NCI-H82 (cell line): ENCODE data around the gene ZNF212.
"Not testable (repeated sequence)": the region's sequence is repeated elsewhere in the genome, so short reads cannot be mapped to it uniquely, and the experiment has no call there.

Experiments
- DNase-seq: peaks from one replicate; lab custom pipeline; 2025; lab: John Stamatoyannopoulos, UW

ZNF212 gene

DNA sequence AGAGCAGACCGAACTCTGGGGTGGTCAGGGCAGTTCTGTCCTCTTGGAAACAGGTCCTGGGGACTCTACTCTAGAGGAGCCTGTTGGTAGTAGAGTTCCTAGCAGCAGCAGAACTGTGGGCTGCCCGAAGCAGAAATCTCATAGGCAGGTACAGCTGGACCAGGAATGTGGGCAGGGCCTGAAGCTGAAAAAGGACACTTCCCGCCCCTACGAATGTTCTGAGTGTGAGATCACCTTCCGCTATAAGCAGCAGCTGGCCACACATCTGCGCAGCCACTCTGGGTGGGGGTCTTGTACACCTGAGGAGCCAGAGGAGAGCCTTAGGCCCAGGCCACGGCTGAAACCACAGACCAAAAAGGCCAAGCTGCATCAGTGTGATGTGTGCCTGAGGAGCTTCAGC lies 14.2 kb downstream of the ZNF212 start:
- DNase-seq = no peak

DNA sequence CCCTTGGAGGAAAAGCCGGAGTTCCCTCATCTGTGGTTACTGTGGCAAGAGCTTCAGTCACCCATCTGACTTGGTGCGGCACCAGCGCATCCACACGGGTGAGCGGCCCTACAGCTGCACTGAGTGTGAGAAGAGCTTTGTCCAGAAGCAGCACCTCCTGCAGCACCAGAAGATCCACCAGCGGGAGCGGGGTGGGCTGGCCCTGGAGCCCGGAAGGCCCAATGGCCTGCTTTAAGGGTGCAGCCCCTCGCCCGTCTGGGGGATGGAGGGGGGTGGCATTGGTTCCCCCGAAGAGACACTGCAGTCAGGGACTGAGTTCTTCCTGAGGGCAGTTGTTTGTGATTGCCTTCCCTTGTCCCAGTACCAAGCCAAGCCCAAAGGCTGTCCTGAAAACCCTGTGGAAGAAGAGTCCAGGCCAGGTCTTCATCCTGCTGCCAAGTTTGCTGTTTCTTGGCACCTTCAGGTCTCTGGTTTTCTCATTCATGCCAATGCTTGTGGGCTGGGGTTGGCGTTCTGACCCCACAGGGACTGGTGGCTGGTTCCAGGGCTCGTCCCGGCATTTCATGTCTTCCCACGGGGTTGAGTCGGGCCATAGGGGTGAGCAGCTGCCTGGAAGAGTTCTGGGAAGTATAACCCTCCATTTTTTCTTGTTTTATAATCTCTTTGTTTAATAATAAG lies 14.9 kb downstream of the ZNF212 start:
- DNase-seq = no peak

DNA sequence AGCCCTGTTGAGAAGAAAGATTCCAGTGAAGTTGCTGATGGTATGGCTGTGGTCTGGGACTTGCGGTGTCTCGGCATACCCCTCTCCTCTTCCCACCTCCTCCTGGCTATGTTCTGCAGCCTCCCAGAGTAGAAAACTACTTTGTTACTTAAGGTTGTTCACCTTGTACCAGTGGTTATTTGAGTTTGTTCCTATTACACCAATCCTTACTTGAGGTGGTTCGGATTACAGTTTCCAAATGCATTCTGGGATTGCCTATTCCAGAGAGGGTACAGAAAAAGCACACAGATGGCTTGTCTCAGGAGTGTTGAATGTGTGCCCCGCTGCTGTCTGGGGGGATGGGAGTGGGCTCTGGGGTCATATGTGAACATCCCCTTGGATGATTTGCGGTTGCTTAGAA lies 15.7 kb downstream of the ZNF212 start:
- no peak for DNase-seq

DNA sequence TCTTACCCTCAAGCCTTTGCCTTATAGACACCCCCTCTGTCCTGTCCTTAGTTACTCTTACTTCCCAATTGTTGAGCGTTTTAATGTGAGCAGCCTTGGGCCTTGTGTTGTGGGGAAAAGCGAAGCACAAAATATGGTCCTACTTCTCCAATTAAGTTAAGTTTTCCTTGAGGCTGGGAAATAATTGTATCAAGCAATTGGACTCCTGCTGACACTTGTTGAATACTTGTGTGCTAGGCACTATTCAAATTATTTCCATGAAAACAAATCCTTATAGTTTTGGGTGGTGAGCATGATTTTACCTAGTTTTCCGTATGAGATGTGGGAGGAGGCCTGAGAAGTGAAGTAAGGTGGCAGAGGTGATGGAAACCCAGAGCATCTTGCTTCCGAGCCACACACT lies 17.1 kb downstream of the ZNF212 start:
- DNase-seq = no peak

DNA sequence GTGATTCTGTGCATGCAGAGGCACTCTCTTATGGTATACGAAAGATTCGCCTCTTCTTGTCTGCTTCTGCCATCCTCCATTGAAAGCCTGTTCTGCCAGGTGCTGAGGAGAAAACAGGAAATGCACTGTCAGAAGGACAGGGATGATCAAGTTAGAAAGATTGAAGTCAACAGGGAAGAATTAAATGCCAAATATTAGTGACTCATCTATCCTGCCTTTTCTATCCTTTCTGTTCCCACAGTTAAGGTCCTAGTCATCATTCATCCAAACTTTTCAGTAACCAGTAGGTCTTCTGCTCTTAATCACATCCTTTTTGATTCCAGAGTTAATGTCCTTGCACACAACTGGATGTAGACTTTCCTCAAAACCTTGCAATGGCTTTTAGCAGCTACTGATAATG lies 17.7 kb downstream of the ZNF212 start:
- DNase-seq = no peak

DNA sequence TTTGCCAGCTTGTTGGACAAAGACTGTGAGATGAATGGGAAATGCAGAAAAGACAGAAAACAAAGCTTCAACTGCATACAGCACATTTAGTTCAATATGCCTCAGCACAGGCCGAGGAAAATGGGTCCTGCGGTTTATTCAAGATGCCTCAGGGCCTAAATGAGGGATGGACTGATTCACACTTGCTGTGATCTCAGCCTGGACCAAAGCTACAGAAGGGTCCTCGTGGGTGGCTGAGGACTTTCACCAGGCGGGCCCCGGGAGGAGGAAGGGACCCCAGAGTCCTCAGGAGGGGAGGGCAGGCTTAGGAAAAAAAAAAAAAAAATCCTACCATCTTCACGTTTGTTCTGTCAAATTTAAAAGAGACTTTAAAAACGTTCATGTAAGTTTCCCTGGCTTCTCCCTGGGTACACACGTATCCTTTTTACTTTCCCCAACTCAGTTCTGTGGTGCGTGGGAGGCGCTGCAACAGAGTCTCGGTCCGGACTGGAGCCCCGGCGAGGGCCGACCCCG lies 21.9 kb downstream of the ZNF212 start:
- DNase-seq = peak; percentile 24

DNA sequence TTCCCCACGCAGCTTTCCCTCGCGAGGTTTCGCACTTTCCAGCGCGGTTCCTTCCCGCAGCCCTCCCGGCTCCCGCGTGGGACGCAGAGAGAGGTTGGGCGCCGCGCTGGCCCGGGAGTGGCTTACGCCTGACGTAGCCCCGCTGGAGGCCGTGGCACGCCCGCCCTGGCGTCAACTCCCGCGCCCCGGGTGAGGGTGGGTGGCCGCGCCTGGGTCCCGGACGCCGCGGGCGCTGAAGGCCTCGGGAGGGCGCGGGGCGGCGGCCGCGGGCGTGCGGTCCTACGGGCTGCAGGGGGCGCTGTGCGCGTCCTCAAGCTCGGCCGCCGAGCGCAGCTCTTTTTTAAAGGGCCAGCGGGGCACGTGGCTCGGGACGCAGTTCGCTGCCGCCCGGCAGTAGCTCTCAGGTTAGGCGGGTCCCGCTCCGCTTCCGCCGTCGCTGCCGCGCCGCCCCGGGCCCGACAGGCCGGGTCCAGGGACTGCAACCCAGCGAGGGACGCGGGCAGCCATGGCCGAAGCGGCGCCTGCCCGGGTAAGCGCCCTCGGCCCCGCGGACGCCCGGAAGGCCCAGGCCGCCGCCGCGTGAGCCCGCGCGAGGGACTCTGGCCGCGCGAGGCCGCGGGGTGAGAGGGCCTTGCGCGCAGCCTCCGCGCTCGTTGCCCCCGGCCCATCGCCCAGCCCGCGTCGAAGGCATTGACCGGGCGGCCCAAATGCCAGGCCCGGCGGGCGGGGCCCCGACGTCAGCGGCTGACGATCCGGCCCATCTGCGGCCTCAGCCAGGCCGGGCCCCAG lies 22.6 kb downstream of the ZNF212 start, which contains the start of gene ZNF783:
Gene ZNF783 (plus strand): TSS at position 368 of the 789 bp plus-strand sequence. CDS start 138 bp downstream, at position 506.
- peak; percentile 88 for DNase-seq

DNA sequence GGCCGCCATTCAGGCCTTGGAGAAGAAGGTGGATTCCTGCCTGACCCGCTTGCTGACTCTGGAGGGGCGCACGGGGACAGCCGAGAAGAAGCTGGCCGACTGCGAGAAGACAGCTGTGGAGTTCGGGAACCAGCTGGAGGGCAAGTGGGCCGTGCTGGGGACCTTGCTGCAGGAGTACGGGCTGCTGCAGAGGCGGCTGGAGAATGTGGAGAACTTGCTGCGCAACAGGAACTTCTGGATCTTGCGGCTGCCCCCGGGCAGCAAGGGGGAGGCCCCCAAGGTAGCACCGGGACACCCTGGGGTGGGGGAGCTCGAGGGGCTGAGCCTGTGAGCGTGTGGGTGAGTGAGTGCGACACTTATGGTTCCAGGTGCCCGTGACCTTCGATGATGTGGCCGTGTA lies 27.0 kb downstream of the ZNF212 start:
- no peak for DNase-seq

DNA sequence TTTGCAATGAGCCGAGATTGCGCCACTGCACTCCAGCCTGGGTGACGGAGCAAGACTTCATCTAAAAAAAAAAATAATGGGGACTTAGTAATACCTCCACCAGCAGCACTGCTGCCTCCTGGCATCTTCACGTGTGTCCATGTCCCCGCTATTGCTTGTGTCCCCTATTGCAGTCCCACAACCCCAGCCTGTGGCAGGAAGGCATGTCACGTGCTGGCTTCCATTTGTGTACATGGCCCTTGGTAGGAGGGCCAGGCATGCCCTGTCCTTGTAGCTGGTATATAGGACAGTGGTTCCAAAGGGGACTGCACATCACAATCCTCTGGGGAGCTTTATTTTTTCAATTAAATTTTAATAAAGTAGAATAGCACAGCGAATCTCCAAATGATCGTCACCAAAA lies 28.3 kb downstream of the ZNF212 start:
- DNase-seq = no peak

DNA sequence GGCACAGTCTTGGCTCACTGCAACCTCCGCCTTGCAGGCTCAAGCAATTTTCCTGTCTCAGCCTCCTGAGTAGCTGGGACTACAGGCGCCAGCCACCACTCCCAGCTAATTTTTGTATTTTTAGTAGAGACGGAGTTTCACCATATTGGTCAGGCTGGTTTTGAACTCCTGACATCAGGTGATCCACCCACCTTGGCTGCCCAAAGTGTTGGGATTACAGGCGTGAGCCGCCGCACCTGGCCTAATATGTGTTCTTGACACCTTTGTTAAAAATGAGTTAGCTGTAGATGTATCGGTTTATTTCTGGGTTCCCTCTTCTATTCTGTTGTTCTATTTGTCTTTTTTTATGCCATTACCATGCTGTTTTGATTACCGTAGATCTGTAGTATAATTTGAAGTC lies 35.0 kb downstream of the ZNF212 start:
- not testable (repeated sequence) for DNase-seq

DNA sequence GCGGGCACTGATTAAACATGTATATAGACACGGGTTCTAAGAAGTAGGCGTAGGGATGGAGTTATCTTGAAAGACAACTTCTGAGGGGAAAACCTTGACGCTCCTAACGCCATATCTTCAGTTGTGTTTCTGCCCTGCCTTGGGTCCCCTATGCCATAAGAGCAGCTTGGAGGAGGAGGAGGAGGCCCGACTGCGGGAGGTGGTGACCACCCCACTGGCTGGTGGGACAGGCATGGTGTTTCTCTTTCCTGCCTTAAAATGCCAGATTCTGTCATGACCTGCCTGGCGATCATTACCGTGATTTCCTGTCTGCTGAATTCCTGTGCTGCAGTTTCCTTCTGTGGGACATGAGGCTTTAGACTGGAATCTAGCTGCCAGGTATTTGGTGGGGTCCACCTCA lies 38.4 kb downstream of the ZNF212 start:
- no peak for DNase-seq

DNA sequence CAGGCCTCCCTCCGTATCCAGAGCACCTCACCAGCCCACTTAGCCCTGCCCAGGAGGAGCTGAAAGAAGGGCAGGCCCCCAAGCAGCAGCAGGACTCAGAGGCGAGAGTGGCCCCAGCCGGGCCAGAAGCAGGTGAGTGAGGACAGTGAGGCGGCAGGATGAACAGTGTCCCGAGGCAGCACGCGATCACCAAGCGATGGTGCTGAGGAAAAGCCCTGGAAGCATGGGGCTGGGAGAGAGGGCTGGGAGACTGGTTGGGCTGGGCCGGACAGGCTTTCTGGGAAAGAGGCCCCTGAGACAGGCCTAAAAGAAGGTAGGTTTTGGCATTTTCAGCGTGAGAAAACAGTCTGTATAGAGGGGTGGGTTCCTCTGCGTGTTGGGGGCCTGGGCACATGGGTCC lies 38.9 kb downstream of the ZNF212 start:
- DNase-seq = no peak

DNA sequence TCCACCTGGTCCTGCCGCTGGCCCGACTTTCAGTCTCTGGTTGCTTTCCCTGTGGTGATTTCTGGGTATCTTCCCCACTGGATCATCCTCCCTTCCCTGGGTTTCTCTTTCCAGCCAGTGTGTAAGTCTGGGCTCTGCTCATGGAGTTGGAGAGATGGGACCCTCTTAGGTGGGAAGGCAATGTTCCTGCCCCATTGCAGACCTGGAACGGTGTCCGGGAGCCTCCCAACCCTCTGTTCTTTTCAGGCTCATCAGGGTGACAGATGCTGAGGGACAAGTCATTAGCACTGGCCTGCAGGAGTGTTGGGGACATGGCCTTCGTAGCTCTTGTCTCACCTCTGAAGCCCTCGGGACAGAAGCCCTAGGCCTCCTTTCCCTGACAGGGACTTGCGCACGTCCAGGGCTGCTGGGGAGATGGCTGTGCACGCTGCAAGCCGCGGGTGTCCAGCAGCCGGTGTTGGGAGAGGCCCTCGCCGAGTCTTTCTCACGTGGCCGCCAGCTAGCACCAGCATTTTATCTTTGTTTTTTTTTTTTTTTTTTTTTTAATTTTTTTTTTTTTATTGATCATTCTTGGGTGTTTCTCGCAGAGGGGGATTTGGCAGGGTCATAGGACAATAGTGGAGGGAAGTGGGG lies 39.8 kb downstream of the ZNF212 start:
- no peak for DNase-seq

DNA sequence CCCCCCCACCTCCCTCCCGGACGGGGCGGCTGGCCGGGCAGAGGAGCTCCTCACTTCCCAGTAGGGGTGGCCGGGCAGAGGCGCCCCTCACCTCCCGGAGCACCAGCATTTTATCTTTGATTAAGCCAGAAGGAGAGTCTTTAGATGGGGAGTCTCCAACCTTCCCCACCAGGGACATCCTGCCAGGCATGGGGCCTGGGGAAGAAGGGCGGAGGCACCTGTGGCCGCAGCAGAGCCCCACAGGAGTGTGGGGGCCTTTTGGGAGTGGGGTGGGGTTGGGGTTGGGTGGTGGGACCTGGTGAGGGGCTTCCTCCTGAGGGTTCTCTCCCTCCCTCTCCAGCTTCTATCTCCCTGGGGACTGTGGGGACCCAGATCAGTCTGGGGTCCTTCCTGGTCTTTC lies 40.7 kb downstream of the ZNF212 start:
- DNase-seq = no peak

DNA sequence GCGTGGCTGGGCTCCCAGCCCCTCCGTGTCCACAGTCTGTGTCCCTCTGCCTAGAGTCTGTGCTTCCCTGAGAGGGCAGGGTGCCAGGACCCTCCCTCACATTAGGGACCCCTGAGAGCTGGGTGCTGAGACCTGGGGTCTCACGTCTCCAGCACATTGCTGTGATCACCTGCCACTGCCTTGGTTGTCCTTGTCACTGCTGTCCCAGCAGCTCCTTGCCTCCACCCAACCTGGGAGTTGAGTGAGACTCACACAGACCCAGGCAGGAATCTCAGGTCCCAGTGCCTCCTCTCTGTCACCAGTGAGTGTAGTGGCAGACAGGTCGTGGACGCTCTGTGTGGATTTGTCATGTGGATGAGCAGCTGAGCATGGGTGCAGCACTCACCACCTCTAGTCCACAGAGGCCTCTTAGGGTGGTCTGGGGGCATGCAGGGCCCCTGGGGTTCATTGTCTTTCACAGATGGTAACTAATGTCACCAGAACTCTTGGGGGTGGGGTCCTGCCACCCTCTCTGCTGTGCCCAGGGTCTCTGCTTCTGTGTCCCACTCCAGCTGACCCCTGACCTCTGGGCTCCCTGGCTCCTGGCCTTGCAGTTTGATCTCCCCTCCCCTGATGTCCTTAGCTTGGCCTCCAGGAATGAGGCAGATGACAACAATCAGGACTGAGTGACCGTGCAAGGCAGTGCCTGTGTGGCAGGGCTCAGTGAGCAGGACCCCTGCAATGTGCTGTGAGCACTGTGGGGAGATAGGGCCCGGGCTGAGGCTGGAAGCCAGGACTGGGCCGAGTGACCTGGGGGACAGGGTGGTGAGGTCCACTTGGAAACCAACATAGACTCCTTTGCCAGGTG lies 41.4 kb downstream of the ZNF212 start:
- no peak for DNase-seq

DNA sequence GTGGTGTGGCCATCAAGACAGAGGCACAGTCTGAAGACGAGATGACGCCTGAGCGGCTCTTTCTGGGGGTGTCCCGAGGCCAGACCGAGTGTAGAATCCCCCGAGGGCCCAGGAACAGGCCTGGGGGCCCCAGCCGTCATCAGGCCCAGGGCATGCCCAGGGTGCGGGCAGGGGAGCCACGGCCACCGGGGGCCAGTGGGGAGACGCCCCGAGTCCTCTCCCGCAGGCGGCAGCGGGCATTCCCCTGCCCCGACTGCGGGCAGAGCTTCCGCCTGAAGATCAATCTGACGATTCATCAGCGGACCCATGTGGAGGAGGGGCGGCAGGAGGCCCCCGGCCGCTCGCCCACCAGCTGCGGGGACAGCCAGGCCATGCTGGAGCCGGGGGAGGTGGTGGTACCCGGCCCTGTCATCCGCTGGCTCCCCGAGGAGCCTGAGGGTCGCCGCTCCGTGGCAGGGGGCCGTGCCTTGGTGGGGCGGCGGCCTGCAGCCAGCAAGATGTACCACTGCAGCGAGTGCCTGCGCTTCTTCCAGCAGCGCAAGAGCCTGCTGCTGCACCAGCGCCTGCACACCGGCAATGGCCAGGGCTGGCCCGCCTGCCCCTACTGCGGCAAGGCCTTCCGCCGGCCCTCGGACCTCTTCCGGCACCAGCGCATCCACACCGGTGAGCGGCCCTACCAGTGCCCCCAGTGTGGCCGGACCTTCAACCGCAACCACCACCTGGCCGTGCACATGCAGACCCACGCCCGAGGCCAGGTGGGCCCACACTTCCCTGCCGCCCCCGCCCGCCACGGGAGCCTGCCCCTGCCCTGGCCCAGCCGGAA lies 42.3 kb downstream of the ZNF212 start:
- DNase-seq = no peak

DNA sequence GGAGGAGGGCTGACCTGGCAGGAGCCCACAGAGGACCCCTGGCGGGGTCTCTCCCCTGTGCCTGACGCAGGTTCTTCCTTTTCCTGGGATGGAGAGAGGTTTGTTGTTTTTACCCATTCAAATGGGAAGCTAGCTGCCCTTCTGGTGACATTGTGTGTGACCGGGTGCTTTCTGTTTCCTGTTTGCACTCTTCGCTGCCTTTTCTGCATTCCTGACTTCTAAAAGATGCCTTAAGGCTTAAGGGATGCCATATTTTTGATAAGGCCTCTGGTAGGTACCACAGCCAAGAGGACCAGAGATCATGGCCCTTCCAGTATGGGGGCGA lies 42.8 kb downstream of the ZNF212 start:
- no peak for DNase-seq

DNA sequence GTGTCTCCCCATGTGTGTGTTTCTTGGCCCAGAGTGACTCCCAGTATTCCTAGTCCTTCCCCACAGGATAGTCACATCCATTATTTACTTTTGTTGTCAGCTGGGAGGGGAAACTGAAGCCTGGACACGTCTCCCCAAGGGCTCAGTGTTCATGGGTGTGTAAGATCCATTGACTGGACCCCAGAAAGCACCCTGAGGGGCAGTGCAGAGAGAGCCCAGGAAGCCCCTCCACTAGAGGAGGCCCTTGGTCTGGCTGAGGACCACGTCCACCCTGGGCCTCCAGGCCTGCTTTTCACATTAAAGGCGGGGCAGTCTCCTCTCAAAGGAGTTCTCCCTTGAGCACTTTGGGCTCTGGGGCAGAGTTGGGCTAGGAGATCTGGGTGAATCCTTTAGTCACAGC lies 43.9 kb downstream of the ZNF212 start:
- no peak for DNase-seq

DNA sequence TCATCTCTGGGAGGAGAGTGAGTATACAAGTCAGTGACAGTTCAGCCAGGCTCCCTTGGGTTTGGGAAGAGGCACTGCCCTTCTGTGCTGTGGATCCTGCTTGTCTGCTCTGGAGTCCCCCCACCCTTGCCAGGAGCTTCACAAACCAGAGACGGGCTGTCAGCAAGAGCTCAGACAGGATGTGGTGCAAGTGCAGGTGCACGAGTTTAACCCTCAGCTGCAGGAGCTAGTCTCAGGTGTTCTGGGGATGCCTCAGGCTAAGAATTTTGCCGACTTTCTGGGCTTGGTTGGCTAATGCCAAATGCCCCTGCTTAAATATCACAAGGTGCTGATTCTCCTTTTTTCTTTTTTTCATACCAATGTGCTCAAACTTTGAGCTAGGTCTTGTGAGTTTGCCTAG lies 44.9 kb downstream of the ZNF212 start:
- no peak for DNase-seq

DNA sequence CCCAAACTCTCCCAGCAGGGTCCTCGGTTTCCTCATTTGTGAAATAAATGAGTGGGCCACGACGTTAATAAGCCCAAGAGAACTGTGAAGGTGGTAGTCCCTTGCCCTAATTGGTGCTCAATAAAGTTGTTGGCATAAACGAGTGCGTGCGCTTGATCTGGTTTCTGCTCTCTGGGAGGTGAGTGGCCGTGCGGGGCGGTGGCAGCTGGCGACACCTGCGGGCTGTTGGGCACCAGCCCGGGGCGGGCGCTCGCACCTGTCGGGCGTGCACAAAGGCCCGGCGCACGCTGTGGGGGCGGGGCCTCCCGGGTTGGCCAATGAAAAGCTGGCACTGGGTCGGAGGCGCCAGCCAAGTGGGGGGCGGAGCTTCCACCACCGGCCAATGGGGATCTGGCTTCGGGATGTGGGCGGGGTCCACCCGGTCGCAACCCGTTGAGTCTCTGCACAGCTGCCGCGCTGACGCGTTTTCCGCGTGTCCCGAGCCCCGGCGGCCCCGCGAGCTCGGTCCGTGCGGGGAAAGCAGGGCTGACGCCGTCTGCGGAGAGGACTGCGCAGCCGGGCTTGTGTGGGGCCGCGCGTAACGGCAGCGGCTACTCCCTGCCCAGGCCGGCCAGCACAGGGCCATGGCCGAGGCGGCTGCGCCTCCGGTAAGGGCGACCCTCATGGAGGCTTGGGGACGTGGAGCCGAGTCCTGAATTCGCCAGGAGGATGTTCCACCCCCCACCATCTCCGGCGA lies 45.6 kb downstream of the ZNF212 start:
- DNase-seq = peak; percentile 96

DNA sequence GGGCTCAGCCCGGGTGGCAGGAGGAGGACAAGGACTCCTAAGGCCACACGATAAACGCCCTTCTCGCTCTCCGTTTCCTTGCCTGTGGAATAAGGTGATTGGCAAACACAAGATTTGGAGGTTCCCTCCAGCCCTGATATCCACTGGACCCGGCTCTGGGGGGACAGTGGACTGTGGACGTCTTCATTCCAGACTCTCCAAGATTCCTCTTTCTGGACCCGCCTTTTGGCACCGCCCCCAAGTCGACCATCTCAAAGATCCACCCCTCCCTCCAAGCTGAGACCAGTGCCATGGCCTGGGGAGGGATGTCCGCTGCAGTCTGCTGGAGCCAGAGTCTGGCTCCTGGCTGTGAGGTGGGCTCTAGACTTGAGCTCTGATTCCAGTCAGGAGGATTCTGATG lies 46.2 kb downstream of the ZNF212 start:
- DNase-seq = peak; percentile 26
